ENCODE data around the gene MLLT1.

GRCh38 chr19:6275170-6275744 lies 4.5 kb downstream of the MLLT1 start:
- no peak for TF ChIP-seq CTCF (IDR thresholded peaks at IDR 0.05; ENCODE audit: low read depth, low read length)
- no peak for TF ChIP-seq POLR2A (IDR thresholded peaks at IDR 0.05; ENCODE audit: extremely low read depth, insufficient read length)
- TF ChIP-seq MYC (IDR thresholded peaks at IDR 0.05; ENCODE audit: low read depth, low read length) = no peak
- TF ChIP-seq, protein P1, sequence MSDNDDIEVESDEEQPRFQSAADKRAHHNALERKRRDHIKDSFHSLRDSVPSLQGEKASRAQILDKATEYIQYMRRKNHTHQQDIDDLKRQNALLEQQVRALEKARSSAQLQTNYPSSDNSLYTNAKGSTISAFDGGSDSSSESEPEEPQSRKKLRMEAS (IDR thresholded peaks at IDR 0.05; ENCODE audit: low read depth, low read length) = peak; percentile 72; the same call in 1 of the 2 replicates
